ENCODE results near the gene UNC5B. TPM values are rescaled to one million over a fixed set of nuclear protein-coding genes. Genes with fewer than 3 reads are reported as not detected.

The UNC5B gene
- total and polyA plus RNA-seq, 4 experiments from 2014 or later: not detected

- intact Hi-C loops (cut with micrococcal nuclease): no loop called here
- H3K36me3 ChIP-seq (ENCODE audit: insufficient read depth, low read length): no peaks in the 10 kb centered on the region
- H3K27me3 Mint-ChIP-seq: peaks cover 0 to 9% of the 10 kb centered on the region in 2 donors
- H3K27ac Mint-ChIP-seq: no peak overlapping the region
- no peak overlapping the region for H3K4me3 Mint-ChIP-seq
- no peak overlapping the region for H3K4me3 ChIP-seq (ENCODE audit: low read length in 2 of 2)
- no peak for DNase-seq
- ChIA-PET POLR2A (ENCODE audit: partially characterized antibody) (no interaction called here), CTCF (ENCODE audit: partially characterized antibody) (no interaction called here)
- H3K9me3 Mint-ChIP-seq: no peaks in the 10 kb centered on the region
- H3K27ac ChIP-seq (ENCODE audit: low read depth, low read length): no peak overlapping the region
- H3K36me3 Mint-ChIP-seq: no peaks in the 10 kb centered on the region
- H3K4me1 ChIP-seq (ENCODE audit: insufficient read depth, low read length): no peaks in the 10 kb centered on the region
- no peaks in the 10 kb centered on the region for H3K9me3 ChIP-seq (ENCODE audit: control insufficient read depth in 1 of 2, low read length in 2 of 2)
- H3K27me3 ChIP-seq (ENCODE audit: insufficient read depth, low read length): no peaks in the 10 kb centered on the region
- H3K4me1 Mint-ChIP-seq: no peaks in the 10 kb centered on the region
Observed at GRCh38 chr10:71185209-71185608, 27.2 kb upstream of the UNC5B start.

GRCh38 chr10:71187197-71187596 lies 25.2 kb upstream of the UNC5B start:
- no peak for DNase-seq
- H3K4me1 Mint-ChIP-seq: no peaks in the 10 kb centered on the region
- intact Hi-C loops (cut with micrococcal nuclease): no loop called here
- Histone ChIP-seq H3K4me3 (ENCODE audit: low read length in 2 of 2) (no peak overlapping the region), H3K9me3 (ENCODE audit: control insufficient read depth in 1 of 2, low read length in 2 of 2) (no peaks in the 10 kb centered on the region), H3K27ac (ENCODE audit: low read depth, low read length) (no peak overlapping the region), H3K36me3 (ENCODE audit: insufficient read depth, low read length) (no peaks in the 10 kb centered on the region), H3K4me1 (ENCODE audit: insufficient read depth, low read length) (no peaks in the 10 kb centered on the region), H3K27me3 (ENCODE audit: insufficient read depth, low read length) (no peaks in the 10 kb centered on the region)
- peaks cover 0 to 2% (median 0%) of the 10 kb centered on the region in 8 donors for H3K9me3 Mint-ChIP-seq
- no peak overlapping the region for H3K27ac Mint-ChIP-seq
- H3K4me3 Mint-ChIP-seq: no peak overlapping the region
- H3K36me3 Mint-ChIP-seq: no peaks in the 10 kb centered on the region
- ChIA-PET CTCF (ENCODE audit: partially characterized antibody) (no interaction called here), POLR2A (ENCODE audit: partially characterized antibody) (no interaction called here)
- H3K27me3 Mint-ChIP-seq: peaks cover 0 to 9% of the 10 kb centered on the region in 2 donors

- no peaks in the 10 kb centered on the region for H3K27me3 ChIP-seq (ENCODE audit: insufficient read depth, low read length)
- H3K4me1 ChIP-seq (ENCODE audit: insufficient read depth, low read length): no peaks in the 10 kb centered on the region
- ChIA-PET CTCF (ENCODE audit: partially characterized antibody) (no interaction called here), POLR2A (ENCODE audit: partially characterized antibody) (no interaction called here)
- no peaks in the 10 kb centered on the region for H3K9me3 ChIP-seq (ENCODE audit: control insufficient read depth in 1 of 2, low read length in 2 of 2)
- Mint-ChIP-seq H3K27me3 (peaks cover 0 to 8% of the 10 kb centered on the region in 2 donors), H3K9me3 (peaks cover 0 to 2% (median 0%) of the 10 kb centered on the region in 8 donors), H3K27ac (no peak overlapping the region), H3K4me3 (no peak overlapping the region), H3K4me1 (no peaks in the 10 kb centered on the region), H3K36me3 (no peaks in the 10 kb centered on the region)
- intact Hi-C loops (cut with micrococcal nuclease): no loop called here
- no peak for DNase-seq
- H3K4me3 ChIP-seq (ENCODE audit: low read length in 2 of 2): no peak overlapping the region
- H3K27ac ChIP-seq (ENCODE audit: low read depth, low read length): no peak overlapping the region
- no peaks in the 10 kb centered on the region for H3K36me3 ChIP-seq (ENCODE audit: insufficient read depth, low read length)
Observed at GRCh38 chr10:71187600-71187999, 24.8 kb upstream of the UNC5B start.

GRCh38 chr10:71188201-71188600 lies 24.2 kb upstream of the UNC5B start:
- intact Hi-C loops (cut with micrococcal nuclease): no loop called here
- no peaks in the 10 kb centered on the region for H3K9me3 ChIP-seq (ENCODE audit: control insufficient read depth in 1 of 2, low read length in 2 of 2)
- H3K27ac ChIP-seq (ENCODE audit: low read depth, low read length): no peak overlapping the region
- peaks cover 0 to 2% (median 0%) of the 10 kb centered on the region in 8 donors for H3K9me3 Mint-ChIP-seq
- ChIA-PET CTCF (ENCODE audit: partially characterized antibody) (no interaction called here), POLR2A (ENCODE audit: partially characterized antibody) (no interaction called here)
- H3K36me3 ChIP-seq (ENCODE audit: insufficient read depth, low read length): no peaks in the 10 kb centered on the region
- no peak overlapping the region for H3K4me3 ChIP-seq (ENCODE audit: low read length in 2 of 2)
- no peaks in the 10 kb centered on the region for H3K27me3 ChIP-seq (ENCODE audit: insufficient read depth, low read length)
- no peak overlapping the region for H3K27ac Mint-ChIP-seq
- peaks cover 0 to 7% of the 10 kb centered on the region in 2 donors for H3K27me3 Mint-ChIP-seq
- H3K4me1 ChIP-seq (ENCODE audit: insufficient read depth, low read length): no peaks in the 10 kb centered on the region
- H3K4me1 Mint-ChIP-seq: no peaks in the 10 kb centered on the region
- no peak for DNase-seq
- no peak overlapping the region for H3K4me3 Mint-ChIP-seq
- no peaks in the 10 kb centered on the region for H3K36me3 Mint-ChIP-seq

- peaks cover 1 to 9% of the 10 kb centered on the region in 2 donors for H3K27me3 Mint-ChIP-seq
- Histone ChIP-seq H3K27me3 (ENCODE audit: insufficient read depth, low read length) (no peaks in the 10 kb centered on the region), H3K27ac (ENCODE audit: low read depth, low read length) (no peak overlapping the region), H3K36me3 (ENCODE audit: insufficient read depth, low read length) (no peaks in the 10 kb centered on the region), H3K4me1 (ENCODE audit: insufficient read depth, low read length) (no peaks in the 10 kb centered on the region), H3K9me3 (ENCODE audit: control insufficient read depth in 1 of 2, low read length in 2 of 2) (no peaks in the 10 kb centered on the region), H3K4me3 (ENCODE audit: low read length in 2 of 2) (no peak overlapping the region)
- intact Hi-C loops (cut with micrococcal nuclease): no loop called here
- H3K27ac Mint-ChIP-seq: no peak overlapping the region
- H3K4me1 Mint-ChIP-seq: no peaks in the 10 kb centered on the region
- H3K4me3 Mint-ChIP-seq: no peak overlapping the region
- H3K36me3 Mint-ChIP-seq: no peaks in the 10 kb centered on the region
- ChIA-PET CTCF (ENCODE audit: partially characterized antibody) (no interaction called here), POLR2A (ENCODE audit: partially characterized antibody) (no interaction called here)
- peaks cover 0 to 2% (median under 1%) of the 10 kb centered on the region in 8 donors for H3K9me3 Mint-ChIP-seq
- DNase-seq: no peak
Observed at GRCh38 chr10:71191019-71191418, 21.4 kb upstream of the UNC5B start.

GRCh38 chr10:71191551-71192076 lies 20.8 kb upstream of the UNC5B start:
- no peak for DNase-seq
- H3K36me3 ChIP-seq (ENCODE audit: insufficient read depth, low read length): no peaks in the 10 kb centered on the region
- Mint-ChIP-seq H3K27me3 (peaks cover 3 to 10% of the 10 kb centered on the region in 2 donors), H3K27ac (no peak overlapping the region), H3K4me1 (no peaks in the 10 kb centered on the region), H3K36me3 (no peaks in the 10 kb centered on the region), H3K9me3 (peaks cover 0 to 2% (median 1%) of the 10 kb centered on the region in 8 donors), H3K4me3 (no peak overlapping the region)
- no peak overlapping the region for H3K4me3 ChIP-seq (ENCODE audit: low read length in 2 of 2)
- H3K4me1 ChIP-seq (ENCODE audit: insufficient read depth, low read length): no peaks in the 10 kb centered on the region
- ChIA-PET CTCF (ENCODE audit: partially characterized antibody) (no interaction called here), POLR2A (ENCODE audit: partially characterized antibody) (no interaction called here)
- H3K9me3 ChIP-seq (ENCODE audit: control insufficient read depth in 1 of 2, low read length in 2 of 2): no peaks in the 10 kb centered on the region
- intact Hi-C loops (cut with micrococcal nuclease): no loop called here
- H3K27me3 ChIP-seq (ENCODE audit: insufficient read depth, low read length): no peaks in the 10 kb centered on the region
- H3K27ac ChIP-seq (ENCODE audit: low read depth, low read length): no peak overlapping the region

GRCh38 chr10:71193516-71193915 lies 18.9 kb upstream of the UNC5B start:
- H3K9me3 ChIP-seq (ENCODE audit: control insufficient read depth in 1 of 2, low read length in 2 of 2): peaks cover 0 to 6% of the 10 kb centered on the region in 2 donors
- CTCF ChIA-PET (ENCODE audit: partially characterized antibody): no interaction called here
- intact Hi-C loops (cut with micrococcal nuclease): no loop called here
- no peak overlapping the region for H3K4me3 Mint-ChIP-seq
- peaks cover 2 to 18% (median 11%) of the 10 kb centered on the region in 8 donors for H3K9me3 Mint-ChIP-seq
- POLR2A ChIA-PET (ENCODE audit: partially characterized antibody): no interaction called here
- H3K36me3 ChIP-seq (ENCODE audit: insufficient read depth, low read length): no peaks in the 10 kb centered on the region
- no peak overlapping the region for H3K27ac ChIP-seq (ENCODE audit: low read depth, low read length)
- H3K27ac Mint-ChIP-seq: no peak overlapping the region
- no peak for DNase-seq
- H3K4me3 ChIP-seq (ENCODE audit: low read length in 2 of 2): no peak overlapping the region
- no peaks in the 10 kb centered on the region for H3K4me1 ChIP-seq (ENCODE audit: insufficient read depth, low read length)
- H3K4me1 Mint-ChIP-seq: no peaks in the 10 kb centered on the region
- H3K36me3 Mint-ChIP-seq: no peaks in the 10 kb centered on the region
- H3K27me3 Mint-ChIP-seq: peaks cover 3 to 7% of the 10 kb centered on the region in 2 donors
- H3K27me3 ChIP-seq (ENCODE audit: insufficient read depth, low read length): no peaks in the 10 kb centered on the region

- POLR2A ChIA-PET (ENCODE audit: partially characterized antibody): no interaction called here
- Mint-ChIP-seq H3K4me1 (no peaks in the 10 kb centered on the region), H3K9me3 (peaks cover 2 to 25% (median 18%) of the 10 kb centered on the region in 8 donors), H3K4me3 (no peak overlapping the region), H3K27ac (no peak overlapping the region), H3K36me3 (peaks cover 0 to 4% of the 10 kb centered on the region in 2 donors), H3K27me3 (peaks cover 6 to 12% of the 10 kb centered on the region in 2 donors)
- Histone ChIP-seq H3K4me1 (ENCODE audit: insufficient read depth, low read length) (no peaks in the 10 kb centered on the region), H3K4me3 (ENCODE audit: low read length in 2 of 2) (no peak overlapping the region), H3K27me3 (ENCODE audit: insufficient read depth, low read length) (no peaks in the 10 kb centered on the region), H3K27ac (ENCODE audit: low read depth, low read length) (no peak overlapping the region), H3K9me3 (ENCODE audit: control insufficient read depth in 1 of 2, low read length in 2 of 2) (peaks cover 0 to 10% of the 10 kb centered on the region in 2 donors), H3K36me3 (ENCODE audit: insufficient read depth, low read length) (no peaks in the 10 kb centered on the region)
- no peak for DNase-seq
- intact Hi-C loops (cut with micrococcal nuclease): no loop called here
- CTCF ChIA-PET (ENCODE audit: partially characterized antibody): no interaction called here
Observed at GRCh38 chr10:71197955-71198354, 14.4 kb upstream of the UNC5B start.
